ENCODE results near the gene RPL23. TPM values are rescaled to one million over a fixed set of nuclear protein-coding genes. Genes with fewer than 3 reads are reported as not detected.
A peak's percentile ranks its signal among the peaks of the same experiment; 100 is the strongest.

RPL23 gene
- total RNA-seq, 1 experiment from 2014 or later, result 1,631 TPM

GRCh38 chr17:38872671-38873385 is 19.3 kb upstream of the RPL23 start:
- H3K27ac ChIP-seq (ENCODE audit: low read depth, low read length), result peak overlapping the region; percentile 97
- peaks cover 75% of the 10 kb centered on the region for H3K79me2 ChIP-seq (ENCODE audit: insufficient read depth, low read length)
- no TSS peak for BruUV-seq (replicated peaks)
- no peaks in the 10 kb centered on the region for H3K27me3 ChIP-seq (ENCODE audit: insufficient read depth, low read length)
- POLR2A ChIA-PET, result interaction anchor here (2.8 kb wide), 1 partner anchor 19 kb away, joined by 20 read pairs; the partner anchor contains the start of gene RPL23
- H3K9me3 ChIP-seq (ENCODE audit: control insufficient read depth in 1 of 2, insufficient read depth in 1 of 2, low read depth in 1 of 2, low read length in 2 of 2), result no peaks in the 10 kb centered on the region
- DNase-seq (ENCODE audit: low read depth, low spot score) (no peak), ATAC-seq (no peak)
- peak overlapping the region; percentile 74 for H3K9ac ChIP-seq (ENCODE audit: low read length)
- intact Hi-C loops (cut with micrococcal nuclease), result no loop called here
- TF ChIP-seq CBX3 (IDR thresholded peaks at IDR 0.05; ENCODE audit: low read depth), result no peak
- no peak for TF ChIP-seq CEBPB (IDR thresholded peaks at IDR 0.05; ENCODE audit: low read depth)
- no peak for TF ChIP-seq SP1 (IDR thresholded peaks at IDR 0.05; ENCODE audit: low read depth)
- TF ChIP-seq EZH2phosphoT487 (IDR thresholded peaks at IDR 0.05; ENCODE audit: borderline replicate concordance), result no peak
- TF ChIP-seq, protein P1, sequence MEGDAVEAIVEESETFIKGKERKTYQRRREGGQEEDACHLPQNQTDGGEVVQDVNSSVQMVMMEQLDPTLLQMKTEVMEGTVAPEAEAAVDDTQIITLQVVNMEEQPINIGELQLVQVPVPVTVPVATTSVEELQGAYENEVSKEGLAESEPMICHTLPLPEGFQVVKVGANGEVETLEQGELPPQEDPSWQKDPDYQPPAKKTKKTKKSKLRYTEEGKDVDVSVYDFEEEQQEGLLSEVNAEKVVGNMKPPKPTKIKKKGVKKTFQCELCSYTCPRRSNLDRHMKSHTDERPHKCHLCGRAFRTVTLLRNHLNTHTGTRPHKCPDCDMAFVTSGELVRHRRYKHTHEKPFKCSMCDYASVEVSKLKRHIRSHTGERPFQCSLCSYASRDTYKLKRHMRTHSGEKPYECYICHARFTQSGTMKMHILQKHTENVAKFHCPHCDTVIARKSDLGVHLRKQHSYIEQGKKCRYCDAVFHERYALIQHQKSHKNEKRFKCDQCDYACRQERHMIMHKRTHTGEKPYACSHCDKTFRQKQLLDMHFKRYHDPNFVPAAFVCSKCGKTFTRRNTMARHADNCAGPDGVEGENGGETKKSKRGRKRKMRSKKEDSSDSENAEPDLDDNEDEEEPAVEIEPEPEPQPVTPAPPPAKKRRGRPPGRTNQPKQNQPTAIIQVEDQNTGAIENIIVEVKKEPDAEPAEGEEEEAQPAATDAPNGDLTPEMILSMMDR (IDR thresholded peaks at IDR 0.05 in 2 of 3, conservative IDR thresholded peaks at IDR 0.05 in 1 of 3; ENCODE audit: borderline replicate concordance in 1 of 3, insufficient read depth in 1 of 3, low read depth in 2 of 3, low read length in 2 of 3), result no peak
- no peak for TF ChIP-seq TCF7L2 (IDR thresholded peaks at IDR 0.05; ENCODE audit: borderline replicate concordance, extremely low read depth, insufficient read depth, insufficient read length)
- no peak for TF ChIP-seq ZFX (IDR thresholded peaks at IDR 0.05)
- no peak for TF ChIP-seq POLR2A (IDR thresholded peaks at IDR 0.05; ENCODE audit: borderline replicate concordance, extremely low read depth, insufficient read depth, insufficient read length)
- no peak for TF ChIP-seq ELF1 (IDR thresholded peaks at IDR 0.05; ENCODE audit: borderline replicate concordance, low read depth)
- TF ChIP-seq, protein P2, sequence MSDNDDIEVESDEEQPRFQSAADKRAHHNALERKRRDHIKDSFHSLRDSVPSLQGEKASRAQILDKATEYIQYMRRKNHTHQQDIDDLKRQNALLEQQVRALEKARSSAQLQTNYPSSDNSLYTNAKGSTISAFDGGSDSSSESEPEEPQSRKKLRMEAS (IDR thresholded peaks at IDR 0.05), result no peak
- no peak for TF ChIP-seq EGR1 (IDR thresholded peaks at IDR 0.05; ENCODE audit: low read depth)
- TF ChIP-seq ZBTB33 (IDR thresholded peaks at IDR 0.05; ENCODE audit: extremely low read depth, insufficient replicate concordance, low read length), result no peak
- no peak for TF ChIP-seq JUND (IDR thresholded peaks at IDR 0.05)
- no peak for TF ChIP-seq FOSL1 (IDR thresholded peaks at IDR 0.05; ENCODE audit: low read depth)
- no peak for TF ChIP-seq ZNF274 (IDR thresholded peaks at IDR 0.05; ENCODE audit: low read depth, low read length)
- TF ChIP-seq ATF3 (IDR thresholded peaks at IDR 0.05), result no peak
- no peak for TF ChIP-seq SRF (IDR thresholded peaks at IDR 0.05; ENCODE audit: low read depth)
- H3K4me2 ChIP-seq (ENCODE audit: low read length), result peak overlapping the region; percentile 85
- H2AFZ ChIP-seq (ENCODE audit: low read depth, low read length, poor library complexity, severe bottlenecking), result no peak overlapping the region
- RAD21 ChIA-PET (ENCODE audit: low non-redundant PET in 1 of 2, low total read pairs in 2 of 2, uncharacterized antibody in 2 of 2, unreplicated experiment in 2 of 2), result interaction anchor here in 1 of 2 experiments (0.5 kb wide), 1 partner anchor 103 kb away, joined by 3 read pairs; no protein-coding TSS in a partner anchor
- CTCF ChIA-PET, result interaction anchor here (1.6 kb wide), 1 partner anchor 292 kb away, joined by 3 read pairs; no protein-coding TSS in a partner anchor
- no peaks in the 10 kb centered on the region for H3K9me2 ChIP-seq (ENCODE audit: insufficient read depth)
- H3K4me3 ChIP-seq (replicated peaks in 1 of 2; ENCODE audit: low read depth in 1 of 2, low read length in 2 of 2), result peak overlapping the region in 1 of 2 experiments; percentile 83; a peak in 2 of 4 replicates
- 0 out of 4 replicates have a peak, but pooled peaks cover 0 to under 1% of the 10 kb centered on the region in 2 experiments for H3K36me3 ChIP-seq (ENCODE audit: control insufficient read depth in 1 of 2, insufficient read depth in 2 of 2, low read length in 2 of 2)
- H4K20me1 ChIP-seq (ENCODE audit: insufficient read depth), result no peaks in the 10 kb centered on the region
- peaks cover 60 to 82% of the 10 kb centered on the region in 2 experiments for H3K4me1 ChIP-seq (ENCODE audit: control insufficient read depth in 1 of 2, insufficient read depth in 2 of 2, low read length in 2 of 2)
